ENCODE results near the gene TSSC4. TPM values are rescaled to one million over a fixed set of nuclear protein-coding genes. Genes with fewer than 3 reads are reported as not detected.
"Not testable (repeated sequence)": the region's sequence is repeated elsewhere in the genome, so short reads cannot be mapped to it uniquely, and the experiment has no call there.

TSSC4 gene
- total RNA-seq, 1 experiment from 2014 or later: 47.1 TPM

DNA sequence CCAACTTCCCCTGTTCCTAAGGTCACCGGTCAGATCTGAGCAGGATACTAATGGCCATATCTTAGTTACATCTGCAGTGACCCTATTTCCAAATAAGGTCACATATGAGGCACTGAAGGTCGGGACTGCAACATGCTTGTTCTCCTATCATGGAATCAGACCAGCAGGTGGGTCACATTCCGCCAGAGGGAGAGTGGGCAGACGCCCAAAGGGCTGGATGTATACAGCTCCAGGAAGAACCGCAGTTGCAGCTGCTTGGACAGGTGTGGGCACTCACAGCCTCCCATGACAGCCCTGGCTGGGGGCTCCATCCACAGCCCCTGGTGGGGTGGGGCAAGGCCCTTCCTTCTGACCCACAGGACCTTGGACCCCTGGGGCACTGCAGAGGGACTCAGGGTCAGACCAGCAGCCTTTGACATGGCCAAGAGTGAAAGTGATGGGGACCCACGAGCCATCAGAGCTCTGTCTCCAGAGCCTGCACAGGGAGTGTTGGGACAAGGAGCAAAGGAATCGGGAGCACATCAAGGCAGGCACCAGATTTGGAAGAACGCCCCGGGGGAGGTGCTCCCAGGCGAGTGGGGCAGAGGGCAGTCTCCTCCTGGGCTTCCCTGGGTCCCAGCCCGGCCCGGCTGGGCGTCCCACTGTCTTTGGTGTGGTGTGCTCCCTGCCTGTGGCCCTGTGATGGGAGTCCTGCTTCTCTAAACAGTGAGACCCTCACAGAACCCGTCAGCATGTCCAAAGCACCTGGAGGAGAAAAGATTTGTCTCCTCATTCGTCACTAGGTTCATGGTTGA is 36.8 kb upstream of the TSSC4 start:
- BruUV-seq (replicated peaks): no TSS peak
- ChIA-PET POLR2A (no interaction called here), RAD21 (ENCODE audit: low non-redundant PET in 1 of 2, low total read pairs in 2 of 2, uncharacterized antibody in 2 of 2, unreplicated experiment in 2 of 2) (no interaction called here), CTCF (no interaction called here)
- Histone ChIP-seq H2AFZ (ENCODE audit: low read depth, low read length, poor library complexity, severe bottlenecking) (no peak overlapping the region), H3K9me3 (ENCODE audit: control insufficient read depth in 1 of 2, insufficient read depth in 1 of 2, low read depth in 1 of 2, low read length in 2 of 2) (no peaks in the 10 kb centered on the region), H3K36me3 (ENCODE audit: control insufficient read depth in 1 of 2, insufficient read depth in 2 of 2, low read length in 2 of 2) (no peaks in the 10 kb centered on the region), H3K9ac (ENCODE audit: low read length) (no peak overlapping the region), H3K27ac (ENCODE audit: low read depth, low read length) (no peak overlapping the region), H3K79me2 (ENCODE audit: insufficient read depth, low read length) (no peaks in the 10 kb centered on the region), H4K20me1 (ENCODE audit: insufficient read depth) (no peaks in the 10 kb centered on the region), H3K9me2 (ENCODE audit: insufficient read depth) (no peaks in the 10 kb centered on the region), H3K4me3 (replicated peaks in 1 of 2; ENCODE audit: low read depth in 1 of 2, low read length in 2 of 2) (no peak overlapping the region), H3K4me1 (ENCODE audit: control insufficient read depth in 1 of 2, insufficient read depth in 2 of 2, low read length in 2 of 2) (peaks cover 0 to 3% of the 10 kb centered on the region in 2 experiments; a peak in 1 of 4 replicates), H3K27me3 (ENCODE audit: insufficient read depth, low read length) (0 out of 2 replicates have a peak, but pooled peaks cover 5% of the 10 kb centered on the region), H3K4me2 (ENCODE audit: low read length) (no peak overlapping the region)
- no peak for DNase-seq (ENCODE audit: low read depth, low spot score)
- intact Hi-C loops (cut with micrococcal nuclease): no loop called here
- no peak for ATAC-seq
- no peak for TF ChIP-seq POLR2AphosphoS5 (IDR thresholded peaks at IDR 0.05; ENCODE audit: low read depth, low read length)

DNA sequence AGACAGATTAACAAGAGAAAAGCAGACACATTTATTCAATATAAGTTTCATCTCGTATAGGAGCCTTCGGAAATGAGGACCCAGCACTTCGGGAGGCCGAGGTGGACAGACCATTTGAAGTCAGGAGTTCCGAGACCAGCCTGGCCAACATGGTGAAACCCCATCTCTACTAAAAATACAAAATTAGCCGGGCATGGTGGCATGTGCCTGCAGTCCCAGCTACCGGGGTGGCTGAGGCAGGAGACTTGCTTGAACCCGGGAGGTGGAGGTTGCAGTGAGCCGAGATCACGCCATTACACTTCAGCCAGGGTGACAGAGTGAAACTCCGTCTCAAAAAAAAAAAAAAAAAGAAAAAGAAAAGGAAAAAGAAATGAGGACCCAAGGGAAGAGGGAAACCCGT is 36.2 kb upstream of the TSSC4 start:
- H3K27ac ChIP-seq (ENCODE audit: low read depth, low read length); H3K9me2 ChIP-seq (ENCODE audit: insufficient read depth); intact Hi-C loops (cut with micrococcal nuclease); H2AFZ ChIP-seq (ENCODE audit: low read depth, low read length, poor library complexity, severe bottlenecking); RAD21 ChIA-PET (ENCODE audit: low non-redundant PET in 1 of 2, low total read pairs in 2 of 2, uncharacterized antibody in 2 of 2, unreplicated experiment in 2 of 2); DNase-seq (ENCODE audit: low read depth, low spot score); H4K20me1 ChIP-seq (ENCODE audit: insufficient read depth); H3K9ac ChIP-seq (ENCODE audit: low read length); POLR2A ChIA-PET; ATAC-seq; H3K4me3 ChIP-seq (replicated peaks in 1 of 2; ENCODE audit: low read depth in 1 of 2, low read length in 2 of 2); H3K9me3 ChIP-seq (ENCODE audit: control insufficient read depth in 1 of 2, insufficient read depth in 1 of 2, low read depth in 1 of 2, low read length in 2 of 2); CTCF ChIA-PET; BruUV-seq (replicated peaks); H3K79me2 ChIP-seq (ENCODE audit: insufficient read depth, low read length); H3K4me1 ChIP-seq (ENCODE audit: control insufficient read depth in 1 of 2, insufficient read depth in 2 of 2, low read length in 2 of 2); H3K27me3 ChIP-seq (ENCODE audit: insufficient read depth, low read length); H3K36me3 ChIP-seq (ENCODE audit: control insufficient read depth in 1 of 2, insufficient read depth in 2 of 2, low read length in 2 of 2); H3K4me2 ChIP-seq (ENCODE audit: low read length): not testable (repeated sequence)

Measured in HCT116 (cell line).